GM10266 (cell line): ENCODE data around the gene PAMR1.

ENCODE experiments used
- DNase-seq: peaks from one replicate; pipeline ENCODE4 v3.0.0; 2012; ENCODE audit errors: extremely low spot score
- TF ChIP-seq, protein P1 (sequence below): IDR thresholded peaks from 2 replicates; pipeline ENCODE4 v1.5.1; 2012; ENCODE audit warnings: mild to moderate bottlenecking, low read depth; ENCODE audit not compliant: control insufficient read depth, insufficient read depth; ENCODE audit errors: missing control alignments

Gene PAMR1

DNA sequence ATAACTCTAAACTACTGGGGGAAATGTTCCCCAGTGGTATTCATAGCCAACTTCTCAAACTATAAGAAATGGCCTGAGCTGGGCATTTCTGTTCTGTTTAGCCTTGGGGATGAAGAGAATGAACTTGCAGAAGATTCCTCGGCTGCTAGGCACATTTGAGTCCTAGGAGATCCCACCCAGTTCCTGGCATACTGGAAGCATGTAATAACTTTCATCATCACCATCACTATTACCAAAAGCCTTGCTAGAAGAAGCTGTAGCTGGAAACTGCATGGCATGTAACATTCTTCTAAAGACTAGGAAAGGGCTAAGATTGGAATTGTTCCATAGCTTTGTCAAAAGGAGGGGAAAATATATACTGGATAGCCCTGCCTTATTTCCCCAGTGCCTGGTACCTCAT lies 65.9 kb downstream of the PAMR1 start:
- TF ChIP-seq, protein P1, sequence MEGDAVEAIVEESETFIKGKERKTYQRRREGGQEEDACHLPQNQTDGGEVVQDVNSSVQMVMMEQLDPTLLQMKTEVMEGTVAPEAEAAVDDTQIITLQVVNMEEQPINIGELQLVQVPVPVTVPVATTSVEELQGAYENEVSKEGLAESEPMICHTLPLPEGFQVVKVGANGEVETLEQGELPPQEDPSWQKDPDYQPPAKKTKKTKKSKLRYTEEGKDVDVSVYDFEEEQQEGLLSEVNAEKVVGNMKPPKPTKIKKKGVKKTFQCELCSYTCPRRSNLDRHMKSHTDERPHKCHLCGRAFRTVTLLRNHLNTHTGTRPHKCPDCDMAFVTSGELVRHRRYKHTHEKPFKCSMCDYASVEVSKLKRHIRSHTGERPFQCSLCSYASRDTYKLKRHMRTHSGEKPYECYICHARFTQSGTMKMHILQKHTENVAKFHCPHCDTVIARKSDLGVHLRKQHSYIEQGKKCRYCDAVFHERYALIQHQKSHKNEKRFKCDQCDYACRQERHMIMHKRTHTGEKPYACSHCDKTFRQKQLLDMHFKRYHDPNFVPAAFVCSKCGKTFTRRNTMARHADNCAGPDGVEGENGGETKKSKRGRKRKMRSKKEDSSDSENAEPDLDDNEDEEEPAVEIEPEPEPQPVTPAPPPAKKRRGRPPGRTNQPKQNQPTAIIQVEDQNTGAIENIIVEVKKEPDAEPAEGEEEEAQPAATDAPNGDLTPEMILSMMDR = no peak
- no peak for DNase-seq

DNA sequence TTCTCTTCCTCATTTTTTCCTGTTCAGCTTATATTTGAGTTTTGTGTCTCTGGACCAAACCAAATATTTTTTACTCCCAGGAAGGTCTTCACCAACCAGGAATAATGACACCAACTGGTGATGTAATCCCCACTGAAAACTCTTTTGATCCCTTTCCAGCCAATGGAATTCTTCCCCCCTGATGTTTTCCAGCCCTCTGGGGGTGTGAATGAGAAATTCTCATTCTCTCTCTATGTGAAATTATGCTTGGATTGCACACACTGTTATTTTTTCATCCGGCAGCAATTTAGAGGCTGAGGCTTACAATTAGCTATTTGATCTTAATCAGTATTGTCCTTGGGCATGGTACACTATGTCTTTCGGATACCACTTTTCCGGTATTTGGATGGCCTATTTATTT lies 66.6 kb downstream of the PAMR1 start:
- DNase-seq = no peak
- TF ChIP-seq, protein P1 = no peak

DNA sequence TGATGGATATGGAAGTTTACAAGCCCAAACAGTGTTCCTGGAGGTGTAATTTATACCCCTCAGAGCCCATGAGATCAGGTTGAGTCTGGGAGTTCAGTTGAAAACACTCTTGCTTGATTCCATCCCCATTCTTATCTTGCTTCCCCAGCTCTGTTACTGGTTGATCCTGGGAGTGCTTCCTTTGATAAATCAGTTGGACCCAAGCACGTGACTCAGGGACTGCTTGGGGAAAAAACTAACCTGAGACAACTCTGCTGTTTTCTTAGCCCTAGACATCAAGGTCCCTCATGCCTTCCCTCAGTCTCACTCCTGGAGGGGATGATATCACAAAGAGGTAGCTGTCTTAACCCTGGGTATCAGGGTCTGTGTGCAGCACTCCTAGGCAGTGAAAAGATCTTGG lies 71.1 kb downstream of the PAMR1 start:
- TF ChIP-seq, protein P1 = no peak
- DNase-seq = no peak

DNA sequence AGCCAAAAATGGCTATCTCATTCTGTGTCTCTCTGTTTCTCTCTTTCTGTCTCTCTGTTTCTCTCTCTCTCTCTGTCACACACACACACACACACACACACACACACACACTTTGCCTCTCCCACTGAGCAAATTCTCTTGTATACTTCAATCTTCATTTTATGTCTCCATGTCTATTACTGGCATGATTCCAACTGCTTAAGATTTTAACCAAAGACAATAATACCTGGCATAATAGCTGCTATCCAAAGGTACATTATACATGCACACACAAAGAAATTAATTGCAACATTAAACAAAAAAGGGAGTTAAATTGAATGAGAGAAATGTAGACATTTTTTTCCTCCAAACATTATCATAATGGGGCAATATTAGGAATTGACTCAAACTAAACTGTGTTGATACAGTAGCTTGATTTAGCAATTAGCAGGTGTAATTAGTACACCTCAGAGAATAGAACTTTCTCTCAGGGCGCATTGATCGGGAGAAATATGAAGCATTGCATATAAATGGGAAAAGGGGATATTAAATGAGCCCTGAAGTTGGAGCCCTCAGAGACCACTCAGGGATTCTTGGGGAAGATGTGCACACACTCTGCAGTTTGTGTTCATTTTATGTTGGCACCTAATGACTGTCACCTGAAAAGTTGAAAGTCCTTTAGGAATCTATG lies 88.7 kb downstream of the PAMR1 start:
- DNase-seq = no peak
- TF ChIP-seq, protein P1 = no peak

DNA sequence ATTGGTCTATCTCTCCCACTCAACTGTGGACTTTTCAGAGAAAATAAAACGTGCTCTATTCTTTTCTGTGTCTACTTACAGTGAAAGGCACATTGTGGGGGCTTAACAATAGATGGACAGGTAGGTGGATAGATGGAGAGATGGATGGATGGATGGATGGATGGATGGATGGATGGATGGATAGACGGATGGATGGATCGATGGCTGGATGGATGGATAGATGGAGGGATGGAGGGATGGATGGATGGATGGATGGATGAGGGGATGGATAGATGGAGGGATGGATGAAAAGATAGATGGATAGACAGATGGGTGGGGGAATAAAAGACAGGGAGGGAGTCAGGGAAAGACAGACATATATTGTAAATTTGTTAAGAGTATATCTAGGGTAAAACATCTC lies 91.8 kb downstream of the PAMR1 start:
- no peak for DNase-seq
- TF ChIP-seq, protein P1 = no peak

DNA sequence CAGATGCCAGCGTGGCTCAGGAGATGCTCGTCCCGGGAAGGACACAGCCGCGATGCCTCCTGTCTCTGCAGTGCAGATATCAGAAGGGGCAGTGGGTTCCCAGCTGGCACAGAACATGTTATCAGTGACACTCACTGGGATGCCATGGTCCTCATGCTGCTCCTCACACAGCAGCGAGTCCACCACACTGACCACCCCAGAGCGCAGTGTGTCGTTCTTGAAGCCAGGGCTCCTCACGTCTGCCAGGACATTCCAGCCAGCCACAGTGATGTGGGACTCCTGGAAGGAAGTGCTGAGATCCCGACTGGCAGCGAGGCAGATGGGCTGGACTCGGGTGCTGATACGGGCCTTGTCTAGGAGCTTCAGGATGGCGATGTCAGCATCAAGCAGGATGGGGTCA lies 93.0 kb downstream of the PAMR1 start:
- DNase-seq = no peak
- TF ChIP-seq, protein P1 = no peak

DNA sequence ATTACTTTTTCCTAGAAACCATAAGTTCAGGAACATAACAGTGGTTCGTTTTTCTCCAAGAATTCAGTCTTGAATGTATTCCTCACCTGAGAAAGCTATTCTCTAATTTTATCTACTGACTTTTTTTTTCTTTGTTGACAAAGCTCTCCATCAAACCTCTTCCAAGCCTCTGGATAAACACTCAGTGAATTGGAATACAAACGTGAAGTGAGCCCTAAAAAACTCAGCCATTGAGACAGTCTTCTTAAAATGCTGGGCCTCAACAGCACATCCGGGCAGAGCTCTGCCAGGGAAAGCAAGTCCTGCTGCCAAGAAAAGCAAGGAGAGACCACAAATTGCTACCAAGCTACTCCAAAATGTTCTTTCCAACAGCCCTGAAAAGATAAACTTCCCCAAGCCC lies 98.3 kb downstream of the PAMR1 start:
- TF ChIP-seq, protein P1 = no peak

More for the DNA sequence above, 98.3 kb downstream of the PAMR1 start:
- no peak for DNase-seq
